Lower lobe of right lung (tissue), 2 donors: Measurements from ENCODE around the gene TDRD5. TPM values are rescaled to one million over a fixed set of nuclear protein-coding genes. Genes with fewer than 3 reads are reported as not detected.
"Not testable (repeated sequence)": the region's sequence is repeated elsewhere in the genome, so short reads cannot be mapped to it uniquely, and the experiment has no call there.

Source experiments
- ATAC-seq, 2 donors: fragments of 200-7000 bp; cut with Tn5 transposase; one replicate each; pipeline ENCODE4 v1.9.1; 2020 to 2022; ENCODE audit warnings: mild to moderate bottlenecking in 2 of 2, moderate library complexity in 2 of 2
- DNase-seq: peaks from one replicate; pipeline ENCODE4 v3.0.0-alpha.2; 2020
- H3K27ac ChIP-seq: fragments of 200-600 bp; one replicate; pipeline ENCODE4 v1.8.0; 2022
- H3K27me3 ChIP-seq: fragments of 200-600 bp; one replicate; pipeline ENCODE4 v1.8.0; 2022; ENCODE audit warnings: low read depth
- H3K36me3 ChIP-seq: fragments of 200-600 bp; one replicate; pipeline ENCODE4 v1.8.0; 2022; ENCODE audit warnings: mild to moderate bottlenecking
- H3K4me1 ChIP-seq: fragments of 200-600 bp; one replicate; pipeline ENCODE4 v1.8.0; 2022
- H3K4me3 ChIP-seq: fragments of 200-600 bp; one replicate; pipeline ENCODE4 v1.8.0; 2022; ENCODE audit warnings: mild to moderate bottlenecking
- H3K9me3 ChIP-seq: fragments of 200-600 bp; one replicate; pipeline ENCODE4 v1.8.0; 2022
- CTCF ChIP-seq: fragments of 200-600 bp; IDR thresholded peaks from one replicate; pipeline ENCODE4 v1.8.0; 2022; ENCODE audit warnings: antibody characterized with exemption, mild to moderate bottlenecking
- intact Hi-C: fragments of 100-400 bp; cut with DNase I; formaldehyde crosslinking; loops from one replicate; pipeline ENCODE4 v1.11.0; 2022
- total RNA-seq: library from RNA; stranded (reverse); fragmentation: NEBNext Ultra II Directional; extraction: Animal tissue kit (Norgen Biotek cat#: 25700); gene quantifications from one replicate; pipeline ENCODE4 v1.2.1, GENCODE V29; 2021
- donor health status: DM: no; HTN: yes; CAD: no; lungs with severe emphysema.

TDRD5 gene
- total RNA-seq, 1 donor from 2014 or later, result 0.15 TPM

- Histone ChIP-seq H3K4me1 (no peaks in the 10 kb centered on the region), H3K4me3 (no peak overlapping the region), H3K27me3 (no peaks in the 10 kb centered on the region), H3K9me3 (no peaks in the 10 kb centered on the region), H3K27ac (no peak overlapping the region), H3K36me3 (no peaks in the 10 kb centered on the region)
- ATAC-seq (no peak), DNase-seq (no peak)
- intact Hi-C loops, result no loop called here
- TF ChIP-seq CTCF, result no peak
These were observed 39.1 kb downstream of the TDRD5 start for GRCh38 chr1:179630719-179631118.

GRCh38 chr1:179632868-179633267 is 41.2 kb downstream of the TDRD5 start:
- Histone ChIP-seq H3K27ac (no peak overlapping the region), H3K27me3 (no peaks in the 10 kb centered on the region), H3K9me3 (no peaks in the 10 kb centered on the region), H3K4me3 (no peak overlapping the region), H3K4me1 (no peaks in the 10 kb centered on the region), H3K36me3 (no peaks in the 10 kb centered on the region)
- no peak for DNase-seq
- TF ChIP-seq CTCF, result no peak
- intact Hi-C loops, result no loop called here
- ATAC-seq, result no peak

- intact Hi-C loops, result no loop called here
- no peaks in the 10 kb centered on the region for H3K36me3 ChIP-seq
- no peaks in the 10 kb centered on the region for H3K9me3 ChIP-seq
- ATAC-seq, result no peak
- H3K4me1 ChIP-seq, result no peaks in the 10 kb centered on the region
- no peak for TF ChIP-seq CTCF
- H3K27me3 ChIP-seq, result no peaks in the 10 kb centered on the region
- DNase-seq, result no peak
- H3K4me3 ChIP-seq, result no peak overlapping the region
- H3K27ac ChIP-seq, result no peak overlapping the region
These were observed 45.7 kb downstream of the TDRD5 start for GRCh38 chr1:179637211-179637860.

GRCh38 chr1:179661018-179661417 is 69.4 kb downstream of the TDRD5 start:
- intact Hi-C loops, result no loop called here
- DNase-seq (no peak), ATAC-seq (no peak)
- H3K9me3 ChIP-seq, result peaks cover 8% of the 10 kb centered on the region
- H3K27me3 ChIP-seq, result no peaks in the 10 kb centered on the region
- no peaks in the 10 kb centered on the region for H3K36me3 ChIP-seq
- TF ChIP-seq CTCF, result no peak
- H3K27ac ChIP-seq, result no peak overlapping the region
- no peaks in the 10 kb centered on the region for H3K4me1 ChIP-seq
- no peak overlapping the region for H3K4me3 ChIP-seq

- Histone ChIP-seq H3K36me3 (no peaks in the 10 kb centered on the region), H3K27me3 (no peaks in the 10 kb centered on the region), H3K4me3 (no peak overlapping the region), H3K4me1 (no peaks in the 10 kb centered on the region), H3K9me3 (peaks cover 8% of the 10 kb centered on the region), H3K27ac (no peak overlapping the region)
- ATAC-seq (no peak), DNase-seq (no peak)
- intact Hi-C loops, result no loop called here
- no peak for TF ChIP-seq CTCF
These were observed 72.2 kb downstream of the TDRD5 start for GRCh38 chr1:179663810-179664209.

- ATAC-seq, result no peak
- no peak for TF ChIP-seq CTCF
- intact Hi-C loops, result no loop called here
- no peaks in the 10 kb centered on the region for H3K36me3 ChIP-seq
- H3K9me3 ChIP-seq, result no peaks in the 10 kb centered on the region
- no peaks in the 10 kb centered on the region for H3K27me3 ChIP-seq
- H3K4me3 ChIP-seq, result no peak overlapping the region
- no peaks in the 10 kb centered on the region for H3K4me1 ChIP-seq
- no peak overlapping the region for H3K27ac ChIP-seq
- no peak for DNase-seq
These were observed 86.2 kb downstream of the TDRD5 start for GRCh38 chr1:179677882-179678281.

- DNase-seq, H3K4me3 ChIP-seq: not testable (repeated sequence)
These were observed 102.9 kb downstream of the TDRD5 start for GRCh38 chr1:179694530-179694929.

More at GRCh38 chr1:179694530-179694929, 102.9 kb downstream of the TDRD5 start:
- H3K36me3 ChIP-seq, H3K27me3 ChIP-seq, H3K4me1 ChIP-seq, intact Hi-C loops, H3K27ac ChIP-seq, ATAC-seq, H3K9me3 ChIP-seq: not testable (repeated sequence)
